Ovary (tissue), 9 donors: ENCODE measurements around the gene COL23A1. TPM values are rescaled to one million over a fixed set of nuclear protein-coding genes. Genes with fewer than 3 reads are reported as not detected.

Source experiments
- DNase-seq, 5 donors: peaks; one replicate each; pipeline ENCODE4 v3.0.0-alpha.2; 2019 to 2020
- H3K27ac ChIP-seq, 2 donors: fragments of 200-600 bp; one replicate each; pipeline versions ENCODE4 v1.5.1 to v1.8.0; 2019 to 2022
- H3K27me3 ChIP-seq: fragments of 200-600 bp; one replicate; pipeline ENCODE4 v1.8.0; 2022
- H3K36me3 ChIP-seq: fragments of 200-600 bp; sonication (generic); one replicate; pipeline ENCODE4 v1.5.1; 2019
- H3K4me1 ChIP-seq: one replicate; pipeline ENCODE4 v1.8.1; 2013; ENCODE audit warnings: mild to moderate bottlenecking, moderate library complexity; ENCODE audit not compliant: insufficient read depth
- H3K4me3 ChIP-seq: fragments of 200-600 bp; sonication (generic); one replicate; pipeline ENCODE4 v1.5.1; 2017
- H3K9me3 ChIP-seq, 2 donors: fragments of 200-600 bp in 1 of 2; sonication (generic) in 1 of 2; one replicate each; pipeline versions ENCODE4 v1.5.1 to v1.8.1; 2013 to 2019; ENCODE audit warnings: mild to moderate bottlenecking in 1 of 2, moderate library complexity in 1 of 2
- CTCF ChIP-seq, 3 donors: fragments of 450-650 bp in 2 of 3; fragments of 200-600 bp in 1 of 3; IDR thresholded peaks; one replicate each; pipeline versions ENCODE4 v1.5.1 to v1.8.0; 2016 to 2022; ENCODE audit warnings: antibody characterized with exemption in 3 of 3, mild to moderate bottlenecking in 1 of 3
- EP300 ChIP-seq: sonication (generic); formaldehyde crosslinking; IDR thresholded peaks from one replicate; pipeline ENCODE4 v1.6.1; 2017; ENCODE audit warnings: antibody characterized with exemption
- POLR2A ChIP-seq: fragments of 450-650 bp; IDR thresholded peaks from one replicate; pipeline ENCODE4 v1.6.1; 2017; ENCODE audit warnings: antibody characterized with exemption, mild to moderate bottlenecking, moderate library complexity
- WGBS, 3 donors: extraction: QIAGEN DNeasy Blood & Tissue Kit in 1 of 3; methylation state at CpG; one replicate each; pipeline versions ENCODE4 v1.1.5 to v1.1.7; 2013 to 2017; 5-methylcytosine and 5-hydroxymethylcytosine counted together
- intact Hi-C, 4 donors: fragments of 100-400 bp; cut with DNase I; formaldehyde crosslinking; loops; one replicate each; pipeline versions ENCODE4 v1.11.0 to v1.15.1; 2022 to 2023
- polyA plus RNA-seq, 2 donors: library from polyadenylated mRNA; stranded (reverse); fragments of 200-250 nt in 1 of 2; fragments of 350-450 nt in 1 of 2; fragmentation: Illumina TruSeq in 1 of 2; extraction: RNeasy Lipid Tissue Mini Kit (QIAGEN cat#74804) in 1 of 2; gene quantifications; one replicate each; pipeline ENCODE4 v1.2.3, GENCODE V29; 2013 to 2014
- total RNA-seq, 7 donors: library from RNA; depleted of rRNA in 2 of 7; stranded (reverse); fragments of >200 nt in 2 of 7; fragmentation: NEBNext Ultra II Directional in 3 of 7; extraction: Animal tissue kit (Norgen Biotek cat#: 25700) in 3 of 7; gene quantifications; one replicate each; pipeline versions ENCODE4 v1.1.0 to v1.2.4, GENCODE V29; 2016 to 2023
- donor health status: DM: no; HTN: no; CAD: no; lungs with moderate emphysema.
- donor health status: DM: no; HTN: no; CAD: no.
- donor health status: Bipolar disorder and iron deficiency.
- donor health status: DM: yes; HTN: yes; CAD: no.
- donor health status: DM: no; HTN: no; CAD: no.
- donor health status: DM: yes; HTN: yes; CAD: no.

The COL23A1 gene
- total and polyA plus RNA-seq, 9 donors = 0.13 to 0.92 (median 0.39) TPM; not detected in 1

GRCh38 chr5:178477802-178478201, 112.4 kb downstream of the COL23A1 start:
- Histone ChIP-seq H3K36me3 (no peaks in the 10 kb centered on the region), H3K9me3 (no peaks in the 10 kb centered on the region), H3K27ac (no peak overlapping the region), H3K4me1 (no peaks in the 10 kb centered on the region), H3K27me3 (no peaks in the 10 kb centered on the region), H3K4me3 (no peak overlapping the region)
- TF ChIP-seq EP300 (no peak), CTCF (IDR thresholded peaks at IDR 0.05) (no peak), POLR2A (no peak)
- intact Hi-C loops = no loop called here
- 73 to 80% (median 74%) methylated on average over 8 of the region's 8 CpGs for WGBS, 3 donors
- no peak for DNase-seq

DNA sequence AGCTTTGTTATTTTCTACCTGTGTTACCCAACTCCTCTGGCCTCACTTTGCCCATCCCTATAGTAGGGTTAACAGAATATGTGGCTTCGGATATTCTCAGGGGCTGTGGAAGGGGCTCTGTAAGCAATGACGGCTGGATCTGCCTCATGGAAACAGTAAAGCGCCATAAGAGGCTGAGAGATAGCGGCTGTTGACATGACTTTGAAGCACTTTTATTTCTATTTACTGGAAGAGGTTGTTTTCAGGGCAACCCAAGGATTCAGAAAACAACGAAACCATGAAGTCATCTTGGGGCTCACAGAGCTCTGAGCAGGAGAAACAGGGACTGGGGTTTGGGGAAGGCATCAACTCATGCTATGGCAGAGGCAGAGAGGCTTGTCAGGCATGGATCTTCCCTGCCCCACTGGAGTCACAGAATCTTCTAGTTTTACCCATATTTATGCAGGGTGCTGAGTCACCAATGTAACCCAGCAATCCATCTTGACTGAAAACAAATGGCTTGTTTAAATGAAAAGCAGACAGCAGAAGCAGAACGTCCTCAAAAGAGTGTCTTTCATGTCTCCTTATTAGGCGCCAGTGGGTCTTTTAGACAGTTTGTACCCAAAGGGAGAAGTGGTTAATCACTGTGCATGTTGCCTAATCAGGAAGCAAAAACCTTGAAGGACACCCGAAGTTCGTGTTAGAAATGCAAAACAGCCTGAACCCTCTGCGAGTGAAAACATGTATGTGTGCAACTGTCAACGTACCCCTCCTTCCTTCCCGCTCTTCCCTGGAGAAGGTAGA, 113.0 kb downstream of the COL23A1 start:
- H3K4me1 ChIP-seq = no peaks in the 10 kb centered on the region
- DNase-seq = no peak
- WGBS, 3 donors = 41 to 58% (median 46%) methylated on average over 12 of the region's 12 CpGs
- no peak overlapping the region for H3K4me3 ChIP-seq
- H3K9me3 ChIP-seq = no peaks in the 10 kb centered on the region
- H3K27ac ChIP-seq = no peak overlapping the region
- no peaks in the 10 kb centered on the region for H3K36me3 ChIP-seq
- intact Hi-C loops = no loop called here
- no peak for TF ChIP-seq EP300
- TF ChIP-seq POLR2A = no peak
- TF ChIP-seq CTCF (IDR thresholded peaks at IDR 0.05) = no peak
- H3K27me3 ChIP-seq = no peaks in the 10 kb centered on the region

DNA sequence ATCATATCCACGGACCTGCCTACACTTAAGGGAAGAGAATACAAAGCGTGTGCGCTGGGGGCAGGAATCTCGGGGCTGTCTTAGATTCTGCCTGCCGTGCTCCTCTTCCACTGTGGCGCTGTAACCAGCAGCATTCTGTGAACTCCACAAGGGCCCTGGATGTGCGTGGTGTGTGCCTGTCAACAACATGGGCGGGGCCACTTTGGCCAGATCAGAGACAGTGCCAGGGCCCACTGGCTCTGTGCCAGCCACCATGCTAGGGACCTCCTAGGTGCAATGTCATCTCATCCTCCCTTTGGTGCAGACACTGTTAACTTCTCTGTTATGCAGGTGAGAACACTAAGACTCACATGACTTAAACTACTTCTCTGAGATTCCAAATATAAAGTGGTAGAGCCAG, 113.7 kb downstream of the COL23A1 start:
- intact Hi-C loops = no loop called here
- Histone ChIP-seq H3K27ac (no peak overlapping the region), H3K4me1 (no peaks in the 10 kb centered on the region), H3K9me3 (no peaks in the 10 kb centered on the region), H3K36me3 (no peaks in the 10 kb centered on the region), H3K27me3 (no peaks in the 10 kb centered on the region), H3K4me3 (no peak overlapping the region)
- TF ChIP-seq EP300 (no peak), CTCF (IDR thresholded peaks at IDR 0.05) (no peak), POLR2A (no peak)
- WGBS, 3 donors = 91 to 93% (median 93%) methylated on average over 8 of the region's 8 CpGs
- no peak for DNase-seq

- Histone ChIP-seq H3K9me3 (no peaks in the 10 kb centered on the region), H3K36me3 (no peaks in the 10 kb centered on the region), H3K27me3 (no peaks in the 10 kb centered on the region), H3K4me3 (no peak overlapping the region), H3K27ac (no peak overlapping the region), H3K4me1 (no peaks in the 10 kb centered on the region)
- WGBS, 3 donors = 96 to 98% (median 96%) methylated on average over 5 of the region's 5 CpGs
- TF ChIP-seq EP300 (no peak), CTCF (IDR thresholded peaks at IDR 0.05) (no peak), POLR2A (no peak)
- DNase-seq = no peak
- intact Hi-C loops = no loop called here
Measured at GRCh38 chr5:178475422-178475821, 114.8 kb downstream of the COL23A1 start.
